DMS53 (cell line): ENCODE results near the gene DXO.
A peak's percentile ranks its signal among the peaks of the same experiment; 100 is the strongest.
"Not testable (repeated sequence)": the region's sequence is repeated elsewhere in the genome, so short reads cannot be mapped to it uniquely, and the experiment has no call there.

Experiments
- DNase-seq: peaks from one replicate; lab custom pipeline; 2025; lab: John Stamatoyannopoulos, UW

Gene DXO

GRCh38 chr6:31971993-31972708 lies at the start of gene DXO:
DXO (minus strand) TSS chr6:31972138; CDS start chr6:31971675, 463 bp downstream.
- DNase-seq, result peak; percentile 99

- not testable (repeated sequence) for DNase-seq
These were observed 42.6 kb upstream of the DXO start, which contains the start of gene C4B for GRCh38 chr6:32014547-32014946. C4B (plus strand) TSS chr6:32014795; CDS start chr6:32014846, 51 bp downstream.

- DNase-seq, result not testable (repeated sequence)
These were observed 41.8 kb upstream of the DXO start for GRCh38 chr6:32013738-32014137.

- DNase-seq, result not testable (repeated sequence)
These were observed 41.1 kb upstream of the DXO start for GRCh38 chr6:32012941-32013617.

- not testable (repeated sequence) for DNase-seq
These were observed 39.1 kb upstream of the DXO start for GRCh38 chr6:32010856-32011530.

GRCh38 chr6:32009537-32009936 lies 37.6 kb upstream of the DXO start:
- DNase-seq, result not testable (repeated sequence)

GRCh38 chr6:32008616-32009015 lies 36.7 kb upstream of the DXO start:
- not testable (repeated sequence) for DNase-seq

- not testable (repeated sequence) for DNase-seq
These were observed 36.1 kb upstream of the DXO start for GRCh38 chr6:32008037-32008436.

GRCh38 chr6:32007086-32007485 lies 35.1 kb upstream of the DXO start:
- DNase-seq, result not testable (repeated sequence)

GRCh38 chr6:32005991-32006529 lies 34.1 kb upstream of the DXO start:
- DNase-seq, result not testable (repeated sequence)

- DNase-seq, result not testable (repeated sequence)
These were observed 33.6 kb upstream of the DXO start for GRCh38 chr6:32005538-32005880.

- DNase-seq, result not testable (repeated sequence)
These were observed 33.1 kb upstream of the DXO start for GRCh38 chr6:32004864-32005537.

GRCh38 chr6:32004393-32004792 lies 32.5 kb upstream of the DXO start:
- not testable (repeated sequence) for DNase-seq

GRCh38 chr6:32003301-32003700 lies 31.4 kb upstream of the DXO start:
- not testable (repeated sequence) for DNase-seq

GRCh38 chr6:32002546-32003268 lies 30.8 kb upstream of the DXO start:
- DNase-seq, result not testable (repeated sequence)

GRCh38 chr6:31996385-31996784 lies 24.4 kb upstream of the DXO start:
- DNase-seq, result not testable (repeated sequence)

- not testable (repeated sequence) for DNase-seq
These were observed 22.5 kb upstream of the DXO start for GRCh38 chr6:31994421-31994820.

GRCh38 chr6:31989363-31989762 lies 17.4 kb upstream of the DXO start:
- not testable (repeated sequence) for DNase-seq

- DNase-seq, result not testable (repeated sequence)
These were observed 9.8 kb upstream of the DXO start, which contains the start of gene C4A for GRCh38 chr6:31981744-31982143. C4A (plus strand) TSS chr6:31982057; CDS start chr6:31982108, 51 bp downstream.

- DNase-seq, result not testable (repeated sequence)
These were observed 9.1 kb upstream of the DXO start for GRCh38 chr6:31980998-31981397.
